GM12801 (cell line): ENCODE results near the gene ADAM10.

Experiments used
- CTCF ChIP-seq: IDR thresholded peaks from one replicate; pipeline ENCODE4 v1.5.1; 2011; ENCODE audit warnings: control low read depth; ENCODE audit not compliant: insufficient read length; ENCODE audit errors: extremely low read depth

ADAM10 gene

GRCh38 chr15:58626378-58626777 lies 123.1 kb downstream of the ADAM10 start:
- TF ChIP-seq CTCF, result no peak

- no peak for TF ChIP-seq CTCF
Measured at GRCh38 chr15:58622877-58623276, 126.6 kb downstream of the ADAM10 start.

GRCh38 chr15:58616171-58616570 lies 133.3 kb downstream of the ADAM10 start:
- TF ChIP-seq CTCF, result no peak

- TF ChIP-seq CTCF, result no peak
Measured at GRCh38 chr15:58611731-58612676, 137.5 kb downstream of the ADAM10 start.

- no peak for TF ChIP-seq CTCF
Measured at GRCh38 chr15:58608711-58609110, 140.8 kb downstream of the ADAM10 start.

- TF ChIP-seq CTCF, result no peak
Measured at GRCh38 chr15:58608129-58608590, 141.3 kb downstream of the ADAM10 start.

GRCh38 chr15:58606577-58607080 lies 142.9 kb downstream of the ADAM10 start:
- no peak for TF ChIP-seq CTCF
